Keratinocyte (primary cell): ENCODE data around the gene FGF21.

Source experiments
- EZH2 ChIP-seq: IDR thresholded peaks from one replicate; pipeline ENCODE4 v1.6.1; 2012; ENCODE audit warnings: inconsistent platforms, mild to moderate bottlenecking, low read length, moderate library complexity
- TF ChIP-seq, protein P1 (sequence below), 3 experiments: IDR thresholded peaks in 1 of 3; conservative IDR thresholded peaks in 1 of 3; optimal IDR thresholded peaks in 1 of 3; 2 replicates in 2 of 3; 3 replicates in 1 of 3; pipeline versions ENCODE3 to v1.5.1; 2011; ENCODE audit warnings: low read length in 3 of 3, mild to moderate bottlenecking in 3 of 3, moderate library complexity in 2 of 3, control low read depth in 1 of 3, inconsistent platforms in 1 of 3; ENCODE audit not compliant: insufficient read depth in 2 of 3; ENCODE audit errors: extremely low read depth in 1 of 3

DNA sequence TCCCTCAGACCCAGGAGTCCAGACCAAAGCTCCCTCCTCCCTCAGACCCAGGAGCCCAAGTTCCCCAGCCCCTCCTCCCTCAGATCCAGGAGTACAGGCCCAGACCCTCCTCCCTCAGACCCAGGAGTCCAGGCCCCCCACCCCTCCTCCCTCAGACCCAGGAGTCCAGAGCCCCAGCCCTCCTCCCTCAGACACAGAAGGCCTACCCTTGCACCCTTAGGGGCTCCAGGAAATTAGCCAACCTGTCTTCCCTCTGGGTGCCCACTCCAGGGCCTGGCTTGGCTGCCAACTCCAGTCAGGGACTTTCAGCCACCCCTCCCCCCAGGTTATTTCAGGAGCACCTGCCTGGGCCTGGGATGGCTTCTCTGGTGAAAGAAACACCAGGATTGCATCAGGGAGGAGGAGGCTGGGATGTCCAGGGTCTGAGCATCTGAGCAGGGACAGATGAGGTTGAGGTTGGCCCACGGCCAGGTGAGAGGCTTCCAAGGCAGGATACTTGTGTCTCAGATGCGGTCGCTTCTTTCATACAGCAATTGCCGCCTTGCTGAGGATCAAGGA, at the start of gene FGF21:
- TF ChIP-seq, protein P1, sequence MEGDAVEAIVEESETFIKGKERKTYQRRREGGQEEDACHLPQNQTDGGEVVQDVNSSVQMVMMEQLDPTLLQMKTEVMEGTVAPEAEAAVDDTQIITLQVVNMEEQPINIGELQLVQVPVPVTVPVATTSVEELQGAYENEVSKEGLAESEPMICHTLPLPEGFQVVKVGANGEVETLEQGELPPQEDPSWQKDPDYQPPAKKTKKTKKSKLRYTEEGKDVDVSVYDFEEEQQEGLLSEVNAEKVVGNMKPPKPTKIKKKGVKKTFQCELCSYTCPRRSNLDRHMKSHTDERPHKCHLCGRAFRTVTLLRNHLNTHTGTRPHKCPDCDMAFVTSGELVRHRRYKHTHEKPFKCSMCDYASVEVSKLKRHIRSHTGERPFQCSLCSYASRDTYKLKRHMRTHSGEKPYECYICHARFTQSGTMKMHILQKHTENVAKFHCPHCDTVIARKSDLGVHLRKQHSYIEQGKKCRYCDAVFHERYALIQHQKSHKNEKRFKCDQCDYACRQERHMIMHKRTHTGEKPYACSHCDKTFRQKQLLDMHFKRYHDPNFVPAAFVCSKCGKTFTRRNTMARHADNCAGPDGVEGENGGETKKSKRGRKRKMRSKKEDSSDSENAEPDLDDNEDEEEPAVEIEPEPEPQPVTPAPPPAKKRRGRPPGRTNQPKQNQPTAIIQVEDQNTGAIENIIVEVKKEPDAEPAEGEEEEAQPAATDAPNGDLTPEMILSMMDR (optimal IDR thresholded peaks at IDR 0.05 in 1 of 3, IDR thresholded peaks at IDR 0.05 in 1 of 3, conservative IDR thresholded peaks at IDR 0.05 in 1 of 3; ENCODE audit: extremely low read depth in 1 of 3, insufficient read depth in 2 of 3, low read length in 3 of 3): no peak
- no peak for TF ChIP-seq EZH2
